GM23338 (cell line): ENCODE results near the gene SLC6A11. TPM values are rescaled to one million over a fixed set of nuclear protein-coding genes. Genes with fewer than 3 reads are reported as not detected.

ENCODE experiments used
- ATAC-seq: fragments of 200-7000 bp; cut with Tn5 transposase; 3 replicates; pipeline ENCODE4 v1.9.1; 2020
- DNase-seq: peaks from one replicate; pipeline ENCODE4 v3.0.0-alpha.2; 2015; ENCODE audit warnings: low spot score
- H2AFZ ChIP-seq: fragments of 200-600 bp; sonication (generic); 2 replicates; pipeline ENCODE4 v1.8.0; 2016; ENCODE audit warnings: antibody characterized with exemption, mild to moderate bottlenecking, moderate library complexity
- H3F3A ChIP-seq: fragments of 200-600 bp; sonication (generic); replicated peaks from 2 replicates; pipeline ENCODE4 v1.8.0; 2017; ENCODE audit warnings: antibody characterized with exemption, mixed run types, low read depth
- H3K27ac ChIP-seq: fragments of 200-600 bp; sonication (generic); 2 replicates; pipeline ENCODE4 v1.6.1; 2016; ENCODE audit warnings: low read depth
- H3K27me3 ChIP-seq: fragments of 200-600 bp; sonication (generic); 2 replicates; pipeline ENCODE4 v1.8.0; 2016; ENCODE audit warnings: mild to moderate bottlenecking, mixed run types, moderate library complexity; ENCODE audit not compliant: insufficient read depth
- H3K36me3 ChIP-seq: fragments of 200-600 bp; sonication (generic); 2 replicates; pipeline ENCODE4 v1.8.0; 2016; ENCODE audit warnings: mild to moderate bottlenecking; ENCODE audit not compliant: insufficient read depth
- H3K4me1 ChIP-seq: fragments of 200-600 bp; sonication (generic); 2 replicates; pipeline ENCODE4 v1.8.0; 2016; ENCODE audit warnings: mild to moderate bottlenecking, moderate library complexity; ENCODE audit not compliant: insufficient read depth
- H3K4me2 ChIP-seq: fragments of 200-600 bp; sonication (generic); 2 replicates; pipeline ENCODE4 v1.7.1; 2017; ENCODE audit warnings: mixed run types
- H3K4me3 ChIP-seq: fragments of 200-600 bp; sonication (generic); 2 replicates; pipeline ENCODE4 v1.6.1; 2016; ENCODE audit warnings: mixed run types
- H3K79me2 ChIP-seq: fragments of 200-600 bp; sonication (generic); replicated peaks from 2 replicates; pipeline ENCODE4 v1.8.0; 2017; ENCODE audit warnings: mild to moderate bottlenecking; ENCODE audit not compliant: insufficient read depth
- H3K9me2 ChIP-seq: fragments of 200-600 bp; sonication (generic); 2 replicates; pipeline ENCODE4 v1.8.0; 2017; ENCODE audit not compliant: insufficient read depth
- H4K20me1 ChIP-seq: fragments of 200-600 bp; sonication (generic); replicated peaks from 2 replicates; pipeline ENCODE4 v1.8.0; 2017; ENCODE audit warnings: mild to moderate bottlenecking; ENCODE audit not compliant: insufficient read depth
- H3K27ac Mint-ChIP-seq: 2 replicates; pipeline ENCODE4 v1.8.0; 2020; ENCODE audit warnings: inconsistent platforms, mild to moderate bottlenecking, moderate library complexity, mixed read lengths
- H3K27me3 Mint-ChIP-seq: 3 replicates; pipeline ENCODE4 v1.8.0; 2022; ENCODE audit warnings: low read depth, mild to moderate bottlenecking, moderate library complexity, mixed read lengths, inconsistent platforms; ENCODE audit not compliant: insufficient read depth, poor library complexity
- H3K36me3 Mint-ChIP-seq: 3 replicates; pipeline ENCODE4 v1.8.0; 2021; ENCODE audit warnings: low read depth, mild to moderate bottlenecking, inconsistent platforms, moderate library complexity, mixed read lengths
- H3K4me1 Mint-ChIP-seq: 3 replicates; pipeline ENCODE4 v1.8.0; 2020; ENCODE audit warnings: mild to moderate bottlenecking, inconsistent platforms, mixed read lengths
- H3K4me3 Mint-ChIP-seq: 3 replicates; pipeline ENCODE4 v1.8.0; 2021; ENCODE audit warnings: moderate library complexity, mild to moderate bottlenecking, inconsistent platforms, mixed read lengths
- H3K9me3 Mint-ChIP-seq: 3 replicates; pipeline ENCODE4 v1.8.0; 2020; ENCODE audit warnings: moderate library complexity, mild to moderate bottlenecking, inconsistent platforms, mixed read lengths
- CREB1 ChIP-seq: fragments of 250-450 bp; sonication (Bioruptor Pico); IDR thresholded peaks from 2 replicates; pipeline ENCODE4 v1.5.0; 2020; ENCODE audit warnings: low read depth, mild to moderate bottlenecking, moderate library complexity
- CTCF ChIP-seq, 2 experiments: fragments of 200-600 bp in 1 of 2; sonication (generic) in 1 of 2; conservative IDR thresholded peaks; 2 replicates each; pipeline versions ENCODE4 v1.5.1 to v1.6.1; 2016 to 2017; ENCODE audit warnings: antibody characterized with exemption in 2 of 2, low read depth in 2 of 2, mild to moderate bottlenecking in 2 of 2, moderate library complexity in 1 of 2
- ETS1 ChIP-seq: IDR thresholded peaks from 2 replicates; pipeline ENCODE4 v1.6.1; 2016; ENCODE audit warnings: antibody characterized with exemption
- EZH2 ChIP-seq: fragments of 200-600 bp; sonication (generic); IDR thresholded peaks from one replicate; pipeline ENCODE4 v1.8.0; 2017; ENCODE audit warnings: antibody characterized with exemption, mild to moderate bottlenecking, low read depth; ENCODE audit not compliant: unreplicated experiment
- EZH2phosphoT487 ChIP-seq: fragments of 200-600 bp; sonication (generic); IDR thresholded peaks from one replicate; pipeline ENCODE4 v1.8.1; 2018; ENCODE audit warnings: antibody characterized with exemption; ENCODE audit not compliant: unreplicated experiment
- JUNB ChIP-seq: IDR thresholded peaks from one replicate; pipeline ENCODE4 v1.6.1; 2016; ENCODE audit warnings: antibody characterized with exemption; ENCODE audit not compliant: unreplicated experiment
- NANOG ChIP-seq: IDR thresholded peaks from 2 replicates; pipeline ENCODE4 v1.6.1; 2016; ENCODE audit warnings: antibody characterized with exemption, borderline replicate concordance
- POLR2AphosphoS5 ChIP-seq: IDR thresholded peaks from 2 replicates; pipeline ENCODE4 v1.6.1; 2016; ENCODE audit warnings: antibody characterized with exemption, low read depth
- REST ChIP-seq: IDR thresholded peaks from one replicate; pipeline ENCODE4 v1.6.1; 2018; ENCODE audit warnings: antibody characterized with exemption; ENCODE audit not compliant: unreplicated experiment
- STAT1 ChIP-seq: IDR thresholded peaks from one replicate; pipeline ENCODE4 v1.6.1; 2016; ENCODE audit warnings: antibody characterized with exemption; ENCODE audit not compliant: unreplicated experiment
- ZNF114 ChIP-seq: fragments of 250-450 bp; sonication (Bioruptor Pico); IDR thresholded peaks from 2 replicates; pipeline ENCODE4 v1.5.0; 2020; ENCODE audit warnings: mild to moderate bottlenecking, moderate library complexity
- ZNF331 ChIP-seq: fragments of 250-450 bp; sonication (Bioruptor Pico); IDR thresholded peaks from 2 replicates; pipeline ENCODE4 v1.5.0; 2020; ENCODE audit warnings: low read depth, mild to moderate bottlenecking, moderate library complexity
- polyA plus RNA-seq: library from polyadenylated mRNA; unstranded; fragments of >200 nt; fragmentation: Nextera tagmentation; extraction: Ambion mirVana; gene quantifications from 2 replicates; pipeline ENCODE4 v1.2.1, GENCODE V29; 2016
- total RNA-seq: library from RNA; depleted of rRNA; stranded (reverse); fragments of >200 nt; shearing (Covaris generic); gene quantifications from 2 replicates; pipeline ENCODE4 v1.2.3, GENCODE V29; 2014

SLC6A11 gene
- total and polyA plus RNA-seq, 2 experiments from 2014 or later = 0.47 to 1.1 TPM

GRCh38 chr3:10956531-10956930 is 140.5 kb downstream of the SLC6A11 start (continued):
- TF ChIP-seq REST = no peak
- TF ChIP-seq ZNF331 (CRISPR knock-in tag) = no peak
- TF ChIP-seq JUNB = no peak
- TF ChIP-seq POLR2AphosphoS5 = no peak
- no peak for TF ChIP-seq ZNF114 (CRISPR knock-in tag)
- TF ChIP-seq STAT1 = no peak

- Mint-ChIP-seq H3K4me3 (no peak overlapping the region), H3K4me1 (peaks cover 2% of the 10 kb centered on the region; the same call in 1 of the 3 replicates), H3K27me3 (peaks cover 2% of the 10 kb centered on the region), H3K27ac (no peak overlapping the region), H3K36me3 (no peaks in the 10 kb centered on the region), H3K9me3 (no peaks in the 10 kb centered on the region)
- Histone ChIP-seq H3K36me3 (no peaks in the 10 kb centered on the region), H3K79me2 (no peaks in the 10 kb centered on the region), H3K4me1 (no peaks in the 10 kb centered on the region), H3K4me3 (no peak overlapping the region), H3K27ac (no peak overlapping the region), H3K4me2 (no peak overlapping the region), H2AFZ (no peak overlapping the region), H3K9me2 (no peaks in the 10 kb centered on the region), H4K20me1 (no peaks in the 10 kb centered on the region), H3F3A (no peaks in the 10 kb centered on the region), H3K27me3 (no peaks in the 10 kb centered on the region)
- DNase-seq = no peak
- TF ChIP-seq REST = no peak
- TF ChIP-seq NANOG = no peak
- TF ChIP-seq EZH2 = no peak
- TF ChIP-seq STAT1 = no peak
- no peak for TF ChIP-seq CREB1 (CRISPR knock-in tag)
- TF ChIP-seq JUNB = no peak
- no peak for TF ChIP-seq CTCF (conservative IDR thresholded peaks at IDR 0.05; ENCODE audit: low read depth in 2 of 2)
- TF ChIP-seq ZNF331 (CRISPR knock-in tag) = no peak
- no peak for TF ChIP-seq ZNF114 (CRISPR knock-in tag)
- TF ChIP-seq EZH2phosphoT487 = no peak
- no peak for TF ChIP-seq POLR2AphosphoS5
- TF ChIP-seq ETS1 = no peak
- no peak for ATAC-seq
Measured at GRCh38 chr3:10956986-10957385, 141.0 kb downstream of the SLC6A11 start.
